Endothelial cell (in vitro differentiated cells): Measurements from ENCODE around the gene PLVAP. TPM values are rescaled to one million over a fixed set of nuclear protein-coding genes. Genes with fewer than 3 reads are reported as not detected.

Experiments
- DNase-seq: peaks from one replicate; pipeline ENCODE4 v3.0.0; 2021; ENCODE audit warnings: low spot score
- H3K27ac Mint-ChIP-seq: one replicate; pipeline ENCODE4 v1.8.0; 2021; ENCODE audit warnings: mixed read lengths, inconsistent platforms; ENCODE audit not compliant: unreplicated experiment
- H3K27me3 Mint-ChIP-seq: one replicate; pipeline ENCODE4 v1.8.0; 2021; ENCODE audit warnings: mild to moderate bottlenecking, moderate library complexity, mixed read lengths, inconsistent platforms; ENCODE audit not compliant: unreplicated experiment
- H3K36me3 Mint-ChIP-seq: one replicate; pipeline ENCODE4 v1.8.0; 2021; ENCODE audit warnings: mild to moderate bottlenecking, low read depth, mixed read lengths, inconsistent platforms; ENCODE audit not compliant: unreplicated experiment
- H3K4me1 Mint-ChIP-seq: one replicate; pipeline ENCODE4 v1.8.0; 2021; ENCODE audit warnings: mild to moderate bottlenecking, mixed read lengths, inconsistent platforms; ENCODE audit not compliant: unreplicated experiment
- H3K4me3 Mint-ChIP-seq: one replicate; pipeline ENCODE4 v1.8.0; 2021; ENCODE audit warnings: mild to moderate bottlenecking, mixed read lengths, inconsistent platforms; ENCODE audit not compliant: unreplicated experiment
- H3K9me3 Mint-ChIP-seq: one replicate; pipeline ENCODE4 v1.8.0; 2021; ENCODE audit warnings: mixed read lengths, inconsistent platforms; ENCODE audit not compliant: unreplicated experiment
- total RNA-seq: library from RNA; stranded (reverse); fragmentation: NEBNext Ultra II Directional; extraction: Animal tissue kit (Norgen Biotek cat#: 25700); gene quantifications from one replicate; pipeline ENCODE4 v1.2.1, GENCODE V29; 2021; ENCODE audit not compliant: unreplicated experiment
- TF ChIP-seq, protein P1 (sequence below): fragments of 200-600 bp; sonication (generic); IDR thresholded peaks from one replicate; pipeline ENCODE4 v1.5.0; 2021; ENCODE audit warnings: antibody characterized with exemption; ENCODE audit not compliant: unreplicated experiment

The PLVAP gene
- total RNA-seq, 1 donor from 2014 or later: 1,569 TPM

GRCh38 chr19:17330262-17331044, 46.7 kb downstream of the PLVAP start:
- peak overlapping the region; percentile 56 for H3K4me3 Mint-ChIP-seq
- peaks cover 9% of the 10 kb centered on the region for H3K4me1 Mint-ChIP-seq

GRCh38 chr19:17329366-17330261, 47.5 kb downstream of the PLVAP start:
- Mint-ChIP-seq H3K27me3 (peaks cover 13% of the 10 kb centered on the region), H3K36me3 (peaks cover 13% of the 10 kb centered on the region), H3K9me3 (no peaks in the 10 kb centered on the region), H3K27ac (no peak overlapping the region), H3K4me3 (peak overlapping the region; percentile 56), H3K4me1 (peaks cover 3% of the 10 kb centered on the region)
- DNase-seq: no peak
- TF ChIP-seq, protein P1, sequence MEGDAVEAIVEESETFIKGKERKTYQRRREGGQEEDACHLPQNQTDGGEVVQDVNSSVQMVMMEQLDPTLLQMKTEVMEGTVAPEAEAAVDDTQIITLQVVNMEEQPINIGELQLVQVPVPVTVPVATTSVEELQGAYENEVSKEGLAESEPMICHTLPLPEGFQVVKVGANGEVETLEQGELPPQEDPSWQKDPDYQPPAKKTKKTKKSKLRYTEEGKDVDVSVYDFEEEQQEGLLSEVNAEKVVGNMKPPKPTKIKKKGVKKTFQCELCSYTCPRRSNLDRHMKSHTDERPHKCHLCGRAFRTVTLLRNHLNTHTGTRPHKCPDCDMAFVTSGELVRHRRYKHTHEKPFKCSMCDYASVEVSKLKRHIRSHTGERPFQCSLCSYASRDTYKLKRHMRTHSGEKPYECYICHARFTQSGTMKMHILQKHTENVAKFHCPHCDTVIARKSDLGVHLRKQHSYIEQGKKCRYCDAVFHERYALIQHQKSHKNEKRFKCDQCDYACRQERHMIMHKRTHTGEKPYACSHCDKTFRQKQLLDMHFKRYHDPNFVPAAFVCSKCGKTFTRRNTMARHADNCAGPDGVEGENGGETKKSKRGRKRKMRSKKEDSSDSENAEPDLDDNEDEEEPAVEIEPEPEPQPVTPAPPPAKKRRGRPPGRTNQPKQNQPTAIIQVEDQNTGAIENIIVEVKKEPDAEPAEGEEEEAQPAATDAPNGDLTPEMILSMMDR: no peak

More at GRCh38 chr19:17330262-17331044, 46.7 kb downstream of the PLVAP start:
- TF ChIP-seq, protein P1: no peak
- Mint-ChIP-seq H3K27ac (no peak overlapping the region), H3K9me3 (no peaks in the 10 kb centered on the region), H3K27me3 (peaks cover 19% of the 10 kb centered on the region), H3K36me3 (peaks cover 17% of the 10 kb centered on the region)
- no peak for DNase-seq

- Mint-ChIP-seq H3K27ac (no peak overlapping the region), H3K9me3 (no peaks in the 10 kb centered on the region), H3K4me3 (no peak overlapping the region), H3K27me3 (peaks cover 13% of the 10 kb centered on the region), H3K36me3 (peaks cover 11% of the 10 kb centered on the region), H3K4me1 (peaks cover under 1% of the 10 kb centered on the region)
- TF ChIP-seq, protein P1: no peak
- DNase-seq: no peak
Observed at GRCh38 chr19:17328517-17329365, 48.4 kb downstream of the PLVAP start.

- H3K4me3 Mint-ChIP-seq: peak overlapping the region; percentile 84
- peak; percentile 84 for DNase-seq
- H3K36me3 Mint-ChIP-seq: peaks cover 14% of the 10 kb centered on the region
- TF ChIP-seq, protein P1: no peak
- H3K27me3 Mint-ChIP-seq: peaks cover 12% of the 10 kb centered on the region
- H3K4me1 Mint-ChIP-seq: no peaks in the 10 kb centered on the region
- H3K27ac Mint-ChIP-seq: no peak overlapping the region
- no peaks in the 10 kb centered on the region for H3K9me3 Mint-ChIP-seq
Observed at GRCh38 chr19:17327654-17328516, 49.3 kb downstream of the PLVAP start.
